NCI-H2171 treated with DMSO at 0.1 percent for 48 hours (cell line): ENCODE results near the gene ADTRP.

Experiments
- DNase-seq: peaks from one replicate; lab custom pipeline; 2025; lab: John Stamatoyannopoulos, UW

The ADTRP gene

DNA sequence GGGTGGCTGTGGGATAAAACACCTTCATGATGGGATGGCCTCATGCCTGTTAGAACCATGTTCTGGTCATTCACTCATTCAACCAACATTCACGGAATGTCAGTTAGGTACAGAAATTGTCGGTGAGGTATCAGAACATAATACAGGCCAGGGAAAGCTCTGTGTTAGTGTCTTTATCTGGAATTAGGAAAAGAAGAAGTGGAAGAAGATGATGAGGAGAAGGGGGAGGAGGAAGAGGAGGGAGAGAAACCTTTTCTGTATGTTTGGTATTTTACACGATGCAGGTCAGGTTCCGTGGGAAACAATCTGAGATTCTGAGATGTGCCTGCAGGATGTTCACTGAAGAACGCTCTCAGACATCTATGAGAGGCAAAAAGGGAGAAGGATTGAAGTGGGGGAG is 5.6 kb downstream of the ADTRP start:
- no peak for DNase-seq

GRCh38 chr6:11772109-11772825 is 6.3 kb downstream of the ADTRP start:
- no peak for DNase-seq

DNA sequence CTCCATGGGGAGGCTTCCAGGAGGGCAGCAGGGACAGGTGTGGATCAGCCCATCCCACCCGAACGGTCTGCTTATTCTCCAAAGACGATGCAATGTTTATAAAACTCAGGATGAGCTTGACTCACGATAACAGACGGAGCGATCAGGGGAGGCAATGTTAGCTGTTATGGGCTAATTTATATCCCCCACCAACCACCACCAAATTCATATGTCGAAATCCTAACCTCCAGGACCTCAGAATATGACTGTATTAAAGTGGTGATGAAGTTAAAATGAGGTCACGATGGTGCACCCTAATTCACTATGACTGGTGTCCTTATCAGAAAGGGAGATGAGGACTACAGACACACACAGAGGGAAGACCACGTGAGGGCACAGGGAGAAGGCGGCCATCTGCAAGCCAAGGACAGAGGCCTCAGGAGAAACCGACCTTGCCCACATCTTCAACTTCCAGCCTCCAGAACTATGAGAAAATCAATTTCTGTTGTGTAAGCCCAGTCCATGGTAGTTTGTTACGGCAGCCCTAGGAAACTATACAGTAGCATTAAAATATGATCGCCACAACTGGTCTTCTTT is 7.0 kb downstream of the ADTRP start:
- no peak for DNase-seq

DNA sequence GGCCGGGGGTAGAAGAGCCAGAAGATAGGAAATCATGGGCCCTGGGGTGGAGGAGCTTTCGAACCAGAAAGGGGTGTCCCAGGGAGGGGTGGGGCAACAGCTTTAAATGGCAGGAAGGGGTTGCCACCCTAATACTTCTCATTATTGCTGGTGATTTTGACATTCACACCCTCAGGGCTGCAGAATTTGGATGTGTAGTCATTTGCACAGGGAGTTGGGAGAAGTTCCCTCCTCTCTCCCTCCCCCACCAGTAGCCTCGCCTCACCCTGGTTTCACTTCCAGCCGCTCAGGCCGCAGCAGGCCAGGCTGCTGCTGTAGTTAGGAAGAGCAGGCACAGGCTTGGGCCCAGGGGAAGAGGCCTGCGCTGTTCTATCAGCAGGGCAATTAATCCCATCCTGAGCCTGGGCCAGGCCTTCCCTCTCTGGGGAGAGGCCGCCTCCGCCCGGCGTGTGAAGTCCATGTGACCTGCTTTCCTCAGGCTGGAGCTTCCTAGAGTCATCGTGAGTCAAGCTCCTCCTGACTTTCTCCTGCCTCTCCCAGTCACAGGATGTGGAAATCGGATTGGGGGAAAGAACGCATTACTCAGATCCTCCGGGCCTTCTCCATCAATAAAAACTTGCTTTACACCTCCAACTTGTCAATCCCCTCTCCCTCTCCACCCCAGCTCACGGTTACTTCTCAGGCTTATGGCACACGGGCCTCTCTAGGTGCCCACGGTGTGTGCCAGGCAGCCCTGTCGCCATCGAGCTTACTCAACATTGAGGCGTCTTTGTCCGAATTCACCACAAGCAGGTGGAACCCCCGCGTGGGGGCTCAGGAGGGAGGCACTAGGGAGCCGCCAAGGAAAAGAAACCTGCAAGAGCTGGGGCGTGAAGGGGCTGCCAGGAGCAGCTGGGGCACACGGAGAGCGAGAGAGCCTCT is 7.8 kb downstream of the ADTRP start:
- DNase-seq, result no peak

DNA sequence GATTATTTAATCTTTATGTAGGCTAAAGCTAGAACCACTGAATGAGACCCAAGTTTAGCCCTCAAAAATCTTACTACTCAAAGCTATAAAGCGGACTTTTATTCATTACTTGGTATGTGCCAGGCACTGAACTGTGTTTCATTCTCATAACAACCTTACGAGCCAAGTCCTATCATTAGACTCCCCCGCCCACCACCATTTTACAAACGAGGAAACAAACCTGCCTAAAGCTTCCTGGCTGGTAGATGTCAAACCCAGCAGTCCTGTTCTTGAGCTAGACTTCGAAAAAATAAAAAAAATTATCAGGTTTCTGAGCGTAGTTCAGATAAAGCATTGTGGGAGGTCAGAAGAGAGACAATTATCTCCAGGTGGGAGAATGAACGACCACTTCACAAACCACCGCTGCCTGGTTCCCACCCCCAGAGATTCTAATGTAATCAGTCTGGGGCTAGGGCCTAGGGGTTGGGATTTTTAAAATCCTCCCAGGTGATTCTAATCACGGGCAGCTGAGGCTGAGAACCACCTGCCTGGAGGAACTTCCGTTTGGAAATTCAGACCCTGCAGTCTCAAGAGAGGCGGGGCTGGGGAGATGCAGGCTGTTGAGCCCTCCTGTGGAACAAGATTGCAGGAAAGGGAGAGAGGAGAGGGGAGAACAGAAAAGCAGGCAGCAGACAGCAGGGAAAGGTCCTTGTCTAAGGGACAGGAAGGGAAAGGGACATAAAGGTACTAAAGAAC is 8.6 kb downstream of the ADTRP start:
- no peak for DNase-seq

DNA sequence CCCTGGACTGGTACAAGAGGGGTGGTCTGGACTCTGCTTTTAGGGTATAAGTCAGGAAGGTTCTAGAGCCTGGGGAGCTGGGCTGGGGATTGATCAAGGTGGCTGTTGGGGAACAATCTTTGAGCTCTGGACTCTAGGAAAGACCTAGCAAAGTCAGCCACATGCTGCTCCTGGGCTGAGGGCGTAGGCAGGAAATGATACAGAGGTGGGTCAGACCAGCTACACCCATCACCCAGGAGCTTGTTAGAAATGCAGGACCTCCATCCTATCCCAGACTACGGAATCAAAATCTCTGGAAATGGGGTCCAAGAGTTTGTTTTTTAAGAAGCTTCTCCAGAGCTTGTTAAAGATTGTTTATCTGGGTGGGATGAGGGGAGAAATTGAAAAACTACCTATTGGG is 9.4 kb downstream of the ADTRP start:
- DNase-seq, result no peak

DNA sequence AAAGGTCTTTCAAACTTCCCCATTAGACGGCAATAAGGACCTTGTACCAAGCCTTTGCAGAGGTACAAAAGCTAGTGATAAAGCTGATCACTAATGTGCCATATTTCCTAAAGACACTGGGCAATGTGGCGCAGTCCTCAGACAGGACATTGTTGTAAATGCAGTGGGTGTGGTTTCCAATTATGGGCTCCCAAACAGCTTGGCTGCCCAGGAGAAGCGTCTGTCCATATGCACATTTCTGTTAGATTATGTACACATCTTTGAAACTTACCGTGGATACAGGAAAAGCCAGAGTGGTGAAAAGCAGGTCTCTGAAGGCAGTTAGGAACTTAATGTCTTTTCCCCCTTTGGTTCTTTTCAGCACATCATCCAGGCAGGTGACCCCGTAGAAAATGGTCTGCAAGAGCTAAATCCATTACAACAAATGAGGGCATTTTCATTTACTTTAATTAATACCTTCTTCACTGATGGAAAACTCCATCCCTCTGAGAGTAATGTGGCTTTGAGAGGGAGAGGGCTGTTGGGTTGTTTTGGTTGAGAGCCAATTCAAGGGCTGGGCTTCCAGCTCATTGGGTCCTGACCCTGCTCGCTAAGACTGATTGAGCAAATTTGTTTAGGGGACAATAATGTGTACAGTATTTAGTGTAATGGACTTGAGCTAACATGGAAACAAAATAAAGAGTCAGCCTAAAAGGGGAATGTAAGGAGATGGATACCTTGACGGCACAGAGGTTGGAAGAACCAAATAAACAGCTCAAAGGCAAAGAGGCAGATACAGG is 10.4 kb downstream of the ADTRP start:
- DNase-seq, result no peak

DNA sequence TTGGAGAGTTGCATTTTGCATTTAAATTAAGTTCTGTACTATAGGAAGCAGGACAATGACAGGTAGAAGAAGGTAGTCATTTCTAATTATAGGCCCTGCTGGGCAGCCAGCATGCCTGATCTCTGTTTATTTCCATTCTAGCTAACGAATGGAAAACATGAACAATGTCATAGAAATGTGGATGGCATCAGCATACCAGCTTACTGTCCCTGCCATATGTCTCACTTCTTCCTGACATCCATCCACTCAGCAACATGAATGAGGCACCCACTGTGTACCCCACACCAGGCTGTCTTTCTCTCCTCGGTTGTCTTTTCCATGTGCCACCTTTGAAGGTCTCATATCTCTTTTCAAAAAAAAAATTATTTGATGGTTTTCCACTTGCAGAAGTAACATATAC is 11.1 kb downstream of the ADTRP start:
- no peak for DNase-seq

DNA sequence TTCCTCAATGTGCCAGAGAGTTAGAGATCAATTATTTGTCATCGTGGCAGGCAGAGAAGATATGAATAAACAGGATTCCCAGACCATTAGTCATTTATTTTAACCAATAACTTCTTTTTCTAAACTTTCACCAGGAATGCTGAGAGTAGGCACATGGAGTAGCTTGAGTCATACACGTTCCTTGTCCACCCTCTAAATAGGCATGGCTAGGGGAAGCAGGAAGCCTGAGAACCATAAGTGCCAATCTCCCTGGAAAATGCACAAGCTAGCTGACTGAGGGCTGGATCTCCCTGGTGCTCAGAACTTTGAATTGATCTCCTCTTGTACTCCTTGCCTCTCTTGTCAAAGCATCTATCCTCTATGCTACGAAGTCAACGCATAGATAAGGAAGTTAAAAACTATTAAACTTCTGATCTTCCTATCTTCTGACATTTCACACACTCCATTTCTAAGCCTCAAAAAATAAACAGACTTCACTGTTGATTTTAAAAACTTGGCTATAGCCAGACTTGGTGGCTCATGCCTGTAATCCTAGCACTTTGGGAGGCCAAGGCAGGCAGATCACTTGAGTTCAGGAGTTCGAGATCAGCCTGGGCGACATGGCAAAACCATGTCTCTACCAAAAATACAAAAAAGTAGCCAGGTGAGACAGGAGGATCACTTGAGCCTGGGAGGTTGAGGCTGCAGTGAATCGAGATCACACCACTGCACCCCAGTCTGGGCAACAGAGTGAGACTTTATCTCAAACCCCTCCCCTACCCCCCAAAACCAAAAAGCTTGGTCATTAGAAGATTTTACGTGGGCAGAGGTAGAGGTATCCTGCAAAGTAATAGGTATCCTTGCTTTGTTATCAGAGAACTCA is 11.8 kb downstream of the ADTRP start:
- DNase-seq, result no peak

DNA sequence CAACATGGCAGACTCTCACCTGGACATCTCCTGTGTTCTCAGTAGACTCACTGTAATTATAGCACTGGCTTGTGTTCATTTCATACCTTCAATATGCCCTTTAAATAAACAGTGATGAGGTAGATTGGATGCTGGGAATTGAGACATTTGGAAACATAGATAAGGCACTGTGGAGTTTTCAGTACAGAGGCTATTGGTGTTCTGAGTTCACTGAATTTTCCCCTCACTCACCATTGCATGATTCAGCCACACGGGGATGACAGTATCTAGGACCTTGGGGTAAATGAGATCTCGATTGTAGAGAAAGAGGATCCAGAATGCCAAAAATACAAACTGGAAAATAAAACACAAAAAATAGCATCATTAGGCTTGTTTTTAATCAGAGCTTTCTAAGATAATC is 12.6 kb downstream of the ADTRP start:
- DNase-seq, result no peak

- no peak for DNase-seq
Observed at GRCh38 chr6:11764250-11764604, 14.4 kb downstream of the ADTRP start.

GRCh38 chr6:11763460-11764249 is 14.9 kb downstream of the ADTRP start:
- no peak for DNase-seq

GRCh38 chr6:11762794-11763459 is 15.7 kb downstream of the ADTRP start:
- no peak for DNase-seq

DNA sequence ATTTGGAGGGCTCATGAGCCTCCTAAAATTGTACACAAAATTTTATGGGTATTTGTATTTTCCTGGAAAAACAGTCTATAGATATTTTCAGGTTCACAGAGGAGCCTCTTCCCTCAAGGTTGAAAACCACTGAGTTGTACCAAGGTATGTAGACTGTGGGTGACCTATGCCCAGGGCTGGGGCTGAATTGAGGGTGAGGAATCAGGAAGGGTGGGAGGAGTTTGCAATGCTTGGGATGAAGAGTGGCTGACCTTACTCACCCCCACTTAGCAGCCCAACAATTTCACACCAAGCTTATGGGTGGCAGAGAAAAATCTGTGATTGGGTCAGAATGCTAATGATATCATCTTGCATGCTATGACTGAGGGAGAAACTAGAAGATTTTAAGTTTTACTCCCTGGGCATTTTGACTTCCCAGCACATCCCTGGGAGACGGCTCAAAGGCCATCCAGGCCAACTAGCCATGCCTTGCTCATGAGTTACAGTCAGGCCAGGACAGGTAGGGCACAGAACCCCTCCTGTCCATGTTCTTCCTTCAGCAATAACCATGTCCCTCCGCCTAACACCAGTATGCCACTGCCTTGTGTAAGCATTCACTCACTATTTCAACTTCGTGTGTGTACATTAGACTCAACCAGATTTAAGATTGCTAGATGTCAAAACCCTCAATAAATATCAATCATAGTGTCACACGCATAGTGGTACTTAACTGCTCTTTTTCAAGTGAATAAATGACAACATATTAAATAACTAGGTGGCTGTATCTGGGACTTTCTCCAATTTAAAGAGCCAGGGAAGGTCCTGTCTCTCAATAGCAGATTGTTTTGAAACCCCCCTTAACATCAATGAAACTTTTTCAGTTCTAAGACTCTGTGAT is 16.6 kb downstream of the ADTRP start:
- no peak for DNase-seq

DNA sequence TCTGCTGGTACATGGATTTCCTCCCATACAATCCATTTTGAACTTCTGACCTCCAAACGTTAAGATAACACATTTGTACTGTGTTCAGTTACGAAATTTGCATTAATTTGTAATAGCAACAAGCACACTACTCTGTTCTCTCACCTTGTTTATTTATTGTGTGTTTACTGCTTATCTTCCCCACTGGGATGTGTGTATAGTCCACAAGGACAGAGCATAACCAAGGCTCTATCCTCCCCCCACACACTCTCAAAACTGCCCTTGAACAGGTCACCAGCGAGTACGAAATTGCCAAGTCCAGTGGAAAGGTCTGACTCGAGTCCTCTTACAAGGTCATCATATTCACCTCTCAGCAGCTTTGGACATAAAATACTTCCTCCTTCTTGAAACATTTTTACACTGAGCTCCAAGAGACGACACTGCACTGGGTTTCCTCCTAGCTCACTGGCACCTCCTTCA is 18.6 kb downstream of the ADTRP start:
- DNase-seq, result no peak

DNA sequence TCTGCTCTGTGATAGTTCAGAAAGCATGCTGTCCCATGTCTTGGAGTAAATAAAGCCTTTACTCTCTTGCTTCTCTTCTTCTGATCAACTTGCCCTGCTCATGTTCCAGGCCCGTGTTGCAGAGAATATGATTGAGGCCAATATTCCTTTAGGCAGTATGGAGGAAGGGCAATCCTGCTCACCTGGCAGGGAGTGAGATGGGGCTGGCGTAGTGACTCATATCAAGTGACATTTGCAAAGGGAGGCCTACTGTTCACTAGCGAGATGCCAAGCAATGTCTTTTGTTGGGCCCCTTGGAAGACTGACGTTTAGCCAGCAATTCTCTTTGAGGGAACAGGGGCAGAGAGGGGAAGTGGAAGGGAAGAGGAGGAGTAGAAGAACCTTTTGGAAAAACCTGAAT is 19.7 kb downstream of the ADTRP start:
- no peak for DNase-seq

DNA sequence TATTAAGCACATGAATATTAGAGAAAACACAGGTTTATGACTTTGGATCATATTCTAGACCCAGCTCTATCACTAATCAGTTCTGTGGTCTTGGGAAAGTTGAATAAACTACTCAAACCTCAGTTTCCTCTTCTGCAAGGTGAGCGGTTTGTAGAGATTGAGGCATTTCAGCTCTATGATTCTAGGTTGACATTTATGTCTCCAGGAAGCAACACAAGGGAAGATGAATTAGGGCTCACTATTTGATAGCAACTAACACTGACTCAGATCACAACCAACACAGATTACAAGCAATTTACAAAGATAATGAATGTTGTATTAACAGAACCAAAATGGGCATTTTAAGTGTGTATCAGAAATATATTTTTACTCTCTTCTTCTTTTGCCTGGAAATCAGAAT is 21.9 kb downstream of the ADTRP start:
- no peak for DNase-seq

GRCh38 chr6:11756292-11756691 is 22.3 kb downstream of the ADTRP start:
- DNase-seq, result no peak
